Tibial nerve (tissue), 4 donors: ENCODE measurements around the gene MAN2B1. TPM values are rescaled to one million over a fixed set of nuclear protein-coding genes. Genes with fewer than 3 reads are reported as not detected.

Experiments
- DNase-seq, 2 donors: peaks; one replicate each; pipeline ENCODE4 v3.0.0-alpha.2; 2019; ENCODE audit warnings: low spot score in 2 of 2
- H3K27ac ChIP-seq, 4 donors: fragments of 200-600 bp; sonication (generic) in 3 of 4; one replicate each; pipeline ENCODE4 v1.5.1; 2017 to 2019; ENCODE audit warnings: mild to moderate bottlenecking in 1 of 4
- H3K27me3 ChIP-seq, 2 donors: fragments of 200-600 bp; sonication (generic) in 1 of 2; one replicate each; pipeline versions ENCODE4 v1.5.1 to v1.6.0; 2017 to 2019
- H3K36me3 ChIP-seq, 3 donors: fragments of 200-600 bp; sonication (generic); one replicate each; pipeline ENCODE4 v1.5.1; 2018 to 2019
- H3K4me1 ChIP-seq, 4 donors: fragments of 200-600 bp; sonication (generic) in 3 of 4; one replicate each; pipeline ENCODE4 v1.5.1; 2017 to 2019
- H3K4me3 ChIP-seq, 4 donors: fragments of 200-600 bp; sonication (generic) in 3 of 4; one replicate each; pipeline ENCODE4 v1.5.1; 2017 to 2019; ENCODE audit warnings: mild to moderate bottlenecking in 1 of 4, moderate library complexity in 1 of 4
- H3K9me3 ChIP-seq, 4 donors: fragments of 200-600 bp; sonication (generic) in 3 of 4; one replicate each; pipeline ENCODE4 v1.5.1; 2017 to 2019
- EP300 ChIP-seq, 2 donors: sonication (generic); formaldehyde crosslinking; IDR thresholded peaks; one replicate each; pipeline ENCODE4 v1.6.1; 2017; ENCODE audit warnings: antibody characterized with exemption in 2 of 2, mild to moderate bottlenecking in 1 of 2
- POLR2A ChIP-seq, 2 donors: fragments of 450-650 bp; IDR thresholded peaks; one replicate each; pipeline ENCODE4 v1.6.1; 2017; ENCODE audit warnings: antibody characterized with exemption in 2 of 2, mild to moderate bottlenecking in 2 of 2, moderate library complexity in 2 of 2
- WGBS, 2 donors: methylation state at CpG; one replicate each; pipeline ENCODE4 v1.1.5; 2018; 5-methylcytosine and 5-hydroxymethylcytosine counted together
- total RNA-seq, 4 donors: library from RNA; depleted of rRNA; stranded (reverse); fragments of >200 nt; gene quantifications; one replicate each; pipeline ENCODE4 v1.1.0, GENCODE V29; 2016
- TF ChIP-seq, protein P1 (sequence below), 5 experiments: fragments of 200-600 bp in 3 of 5; fragments of 450-650 bp in 2 of 5; sonication (generic) in 3 of 5; IDR thresholded peaks; one replicate each; pipeline ENCODE4 v1.5.1; 2016 to 2019; ENCODE audit warnings: antibody characterized with exemption in 5 of 5, mild to moderate bottlenecking in 3 of 5, moderate library complexity in 2 of 5

Gene MAN2B1
- total RNA-seq, 4 donors from 2014 or later: 48.5 to 89.4 (median 58.5) TPM

- H3K4me1 ChIP-seq: peaks cover 0 to 48% (median 26%) of the 10 kb centered on the region in 4 donors
- H3K27ac ChIP-seq: peak overlapping the region in 2 of 4 donors; percentile 80 to 91
- H3K36me3 ChIP-seq: peaks cover 0 to 53% (median 23%) of the 10 kb centered on the region in 3 donors
- DNase-seq: peak in 1 of 2 donors; percentile 25
- TF ChIP-seq POLR2A (IDR thresholded peaks at IDR 0.05) (no peak), EP300 (IDR thresholded peaks at IDR 0.05) (no peak)
- TF ChIP-seq, protein P1, sequence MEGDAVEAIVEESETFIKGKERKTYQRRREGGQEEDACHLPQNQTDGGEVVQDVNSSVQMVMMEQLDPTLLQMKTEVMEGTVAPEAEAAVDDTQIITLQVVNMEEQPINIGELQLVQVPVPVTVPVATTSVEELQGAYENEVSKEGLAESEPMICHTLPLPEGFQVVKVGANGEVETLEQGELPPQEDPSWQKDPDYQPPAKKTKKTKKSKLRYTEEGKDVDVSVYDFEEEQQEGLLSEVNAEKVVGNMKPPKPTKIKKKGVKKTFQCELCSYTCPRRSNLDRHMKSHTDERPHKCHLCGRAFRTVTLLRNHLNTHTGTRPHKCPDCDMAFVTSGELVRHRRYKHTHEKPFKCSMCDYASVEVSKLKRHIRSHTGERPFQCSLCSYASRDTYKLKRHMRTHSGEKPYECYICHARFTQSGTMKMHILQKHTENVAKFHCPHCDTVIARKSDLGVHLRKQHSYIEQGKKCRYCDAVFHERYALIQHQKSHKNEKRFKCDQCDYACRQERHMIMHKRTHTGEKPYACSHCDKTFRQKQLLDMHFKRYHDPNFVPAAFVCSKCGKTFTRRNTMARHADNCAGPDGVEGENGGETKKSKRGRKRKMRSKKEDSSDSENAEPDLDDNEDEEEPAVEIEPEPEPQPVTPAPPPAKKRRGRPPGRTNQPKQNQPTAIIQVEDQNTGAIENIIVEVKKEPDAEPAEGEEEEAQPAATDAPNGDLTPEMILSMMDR (IDR thresholded peaks at IDR 0.05): no peak
- peak overlapping the region in 2 of 4 donors; percentile 83 to 95 for H3K4me3 ChIP-seq
- no peaks in the 10 kb centered on the region for H3K27me3 ChIP-seq
- no peaks in the 10 kb centered on the region for H3K9me3 ChIP-seq
- WGBS, 2 donors: 89 to 92% methylated on average over 10 of the region's 10 CpGs
These were observed 1.3 kb downstream of the MAN2B1 start for GRCh38 chr19:12665281-12665573.

DNA sequence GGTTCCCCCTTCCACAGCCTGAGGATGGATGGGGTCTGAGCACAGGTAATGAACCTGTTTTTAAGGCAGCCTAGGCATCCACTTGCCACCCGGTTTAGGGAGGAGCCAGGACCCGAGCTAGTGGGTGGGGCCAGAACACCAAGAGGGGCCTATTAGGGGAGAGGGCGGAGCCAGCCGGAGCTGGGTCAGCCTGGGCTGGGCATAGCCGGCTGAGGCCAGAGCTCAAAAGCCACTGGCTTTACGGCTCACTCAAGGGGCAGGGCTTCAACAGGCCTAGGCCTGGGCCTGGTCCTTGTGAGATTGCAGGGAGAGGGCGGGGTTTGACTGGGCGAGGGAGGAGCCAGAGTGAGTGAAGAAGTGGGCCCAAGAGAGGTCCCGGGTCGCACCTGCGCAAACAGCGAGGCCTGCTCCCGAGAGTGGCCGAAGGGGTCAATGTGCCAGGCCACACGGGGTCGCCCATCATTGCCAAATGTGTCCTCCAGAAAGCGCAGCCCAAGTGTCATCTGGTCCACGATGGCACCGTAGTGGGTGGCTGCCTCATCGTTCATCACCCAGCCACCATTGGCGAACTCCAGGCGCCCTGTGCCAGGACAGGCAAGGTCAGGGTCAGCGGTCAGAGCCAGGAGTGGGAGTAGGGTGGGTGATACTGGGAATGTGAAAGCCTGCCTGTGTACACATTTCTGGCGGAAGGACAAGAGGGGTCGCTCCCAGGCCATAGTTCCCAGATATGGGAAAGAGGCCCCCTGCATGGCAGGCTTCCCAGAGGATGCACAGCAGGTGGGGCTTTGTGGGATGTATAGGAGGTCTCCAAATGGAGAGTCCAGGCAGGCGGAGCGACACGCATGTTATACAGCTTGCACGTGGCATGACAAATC, 1.9 kb downstream of the MAN2B1 start:
- Histone ChIP-seq H3K27ac (no peak overlapping the region), H3K4me3 (no peak overlapping the region), H3K4me1 (peaks cover 0 to 44% (median 24%) of the 10 kb centered on the region in 4 donors), H3K9me3 (no peaks in the 10 kb centered on the region), H3K36me3 (peaks cover 0 to 58% (median 23%) of the 10 kb centered on the region in 3 donors), H3K27me3 (no peaks in the 10 kb centered on the region)
- no peak for DNase-seq
- TF ChIP-seq EP300 (IDR thresholded peaks at IDR 0.05) (no peak), POLR2A (IDR thresholded peaks at IDR 0.05) (no peak)
- TF ChIP-seq, protein P1 (IDR thresholded peaks at IDR 0.05): no peak
- 73 to 85% methylated on average over 25 to 29 of the region's 29 CpGs for WGBS, 2 donors

DNA sequence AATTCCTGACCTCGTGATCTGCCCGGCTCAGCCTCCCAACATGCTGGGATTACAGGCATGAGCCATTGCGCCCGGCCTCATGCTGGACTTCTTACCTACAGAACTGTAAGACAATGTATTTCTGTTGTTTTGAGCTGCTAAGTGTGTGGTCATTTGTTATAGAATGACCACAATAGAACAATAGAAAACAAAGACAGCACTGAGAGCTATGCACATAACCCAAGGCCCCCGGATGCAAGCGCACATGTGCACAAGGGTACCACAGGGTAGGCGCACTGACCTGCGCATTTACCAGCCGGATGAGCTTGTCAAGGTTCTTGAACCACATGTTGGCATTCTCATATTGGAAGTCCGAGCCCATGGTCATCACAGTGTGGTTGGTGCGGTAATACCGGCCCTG, 5.6 kb downstream of the MAN2B1 start:
- 88 to 96% methylated on average over 12 of the region's 12 CpGs for WGBS, 2 donors
- no peaks in the 10 kb centered on the region for H3K9me3 ChIP-seq
- no peak for TF ChIP-seq EP300 (IDR thresholded peaks at IDR 0.05)
- no peak for TF ChIP-seq POLR2A (IDR thresholded peaks at IDR 0.05)
- TF ChIP-seq, protein P1 (IDR thresholded peaks at IDR 0.05): no peak
- H3K4me1 ChIP-seq: peaks cover 0 to 18% (median 5%) of the 10 kb centered on the region in 4 donors
- DNase-seq: no peak
- H3K27me3 ChIP-seq: no peaks in the 10 kb centered on the region
- no peak overlapping the region for H3K27ac ChIP-seq
- H3K36me3 ChIP-seq: peaks cover 0 to 95% (median 34%) of the 10 kb centered on the region in 3 donors
- H3K4me3 ChIP-seq: no peak overlapping the region

DNA sequence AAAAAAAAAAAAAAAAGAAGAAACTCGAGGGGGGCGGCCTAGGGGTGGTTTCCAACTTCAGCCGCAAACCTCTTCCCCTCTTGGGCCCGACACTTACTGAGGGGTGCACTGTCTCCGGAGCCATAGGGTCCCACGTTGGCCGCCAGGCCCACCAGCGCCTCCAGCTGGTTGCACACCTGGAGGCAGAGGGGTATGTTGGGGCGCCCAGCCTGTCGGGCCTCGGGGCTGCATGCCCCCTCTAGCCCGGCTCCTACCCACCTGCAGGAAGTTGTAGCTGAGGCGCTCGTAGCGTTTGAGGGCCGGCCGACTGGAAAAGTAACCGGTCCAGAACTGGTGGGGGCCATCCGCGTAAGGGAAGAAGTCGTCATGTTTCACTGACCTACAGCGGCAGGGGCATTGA, 8.6 kb downstream of the MAN2B1 start:
- H3K27me3 ChIP-seq: no peaks in the 10 kb centered on the region
- no peak for TF ChIP-seq EP300 (IDR thresholded peaks at IDR 0.05)
- TF ChIP-seq, protein P1 (IDR thresholded peaks at IDR 0.05): no peak
- TF ChIP-seq POLR2A (IDR thresholded peaks at IDR 0.05): no peak
- H3K36me3 ChIP-seq: peaks cover 3 to 96% (median 33%) of the 10 kb centered on the region in 3 donors
- H3K4me3 ChIP-seq: no peak overlapping the region
- no peak for DNase-seq
- no peaks in the 10 kb centered on the region for H3K9me3 ChIP-seq
- no peak overlapping the region for H3K27ac ChIP-seq
- no peaks in the 10 kb centered on the region for H3K4me1 ChIP-seq
- WGBS, 2 donors: 93 to 95% methylated on average over 20 to 22 of the region's 22 CpGs

- no peak for DNase-seq
- H3K27ac ChIP-seq: no peak overlapping the region
- no peaks in the 10 kb centered on the region for H3K27me3 ChIP-seq
- no peaks in the 10 kb centered on the region for H3K9me3 ChIP-seq
- H3K4me1 ChIP-seq: no peaks in the 10 kb centered on the region
- H3K4me3 ChIP-seq: no peak overlapping the region
- TF ChIP-seq POLR2A (IDR thresholded peaks at IDR 0.05) (no peak), EP300 (IDR thresholded peaks at IDR 0.05) (no peak)
- TF ChIP-seq, protein P1 (IDR thresholded peaks at IDR 0.05): no peak
- WGBS, 2 donors: 65 to 69% methylated on average over 50 of the region's 50 CpGs
- peaks cover 3 to 91% (median 25%) of the 10 kb centered on the region in 3 donors for H3K36me3 ChIP-seq
These were observed 9.5 kb downstream of the MAN2B1 start for GRCh38 chr19:12656899-12657571.
